HUES48 (cell line): ENCODE results near the gene NR4A2.

Experiments used
- H3K27ac ChIP-seq: one replicate; pipeline ENCODE4 v1.7.0; 2013; ENCODE audit warnings: low read depth, low read length, inconsistent platforms
- H3K27me3 ChIP-seq: 2 replicates; pipeline ENCODE4 v1.6.1; 2013; ENCODE audit warnings: mild to moderate bottlenecking, low read length; ENCODE audit not compliant: control insufficient read depth, insufficient read depth
- H3K36me3 ChIP-seq: 2 replicates; pipeline ENCODE4 v1.6.1; 2013; ENCODE audit warnings: low read length; ENCODE audit not compliant: control insufficient read depth, insufficient read depth
- H3K4me1 ChIP-seq: 2 replicates; pipeline ENCODE4 v1.6.1; 2013; ENCODE audit warnings: mild to moderate bottlenecking, low read length; ENCODE audit not compliant: control insufficient read depth, insufficient read depth
- H3K4me3 ChIP-seq: 2 replicates; pipeline ENCODE4 v1.5.1; 2013; ENCODE audit warnings: mild to moderate bottlenecking, low read depth, low read length
- H3K9ac ChIP-seq: 2 replicates; pipeline ENCODE4 v1.6.1; 2013; ENCODE audit warnings: mild to moderate bottlenecking, low read depth, low read length, moderate library complexity
- H3K9me3 ChIP-seq: 2 replicates; pipeline ENCODE4 v1.6.1; 2013; ENCODE audit warnings: low read length; ENCODE audit not compliant: control insufficient read depth, insufficient read depth

Gene NR4A2

GRCh38 chr2:156349161-156349560 lies 16.6 kb upstream of the NR4A2 start:
- Histone ChIP-seq H3K9ac (no peak overlapping the region), H3K27me3 (peaks cover 7% of the 10 kb centered on the region; the same call in 1 of the 2 replicates), H3K4me3 (no peak overlapping the region), H3K9me3 (no peaks in the 10 kb centered on the region), H3K36me3 (no peaks in the 10 kb centered on the region), H3K27ac (no peak overlapping the region), H3K4me1 (peaks cover 4% of the 10 kb centered on the region; the same call in 1 of the 2 replicates)

DNA sequence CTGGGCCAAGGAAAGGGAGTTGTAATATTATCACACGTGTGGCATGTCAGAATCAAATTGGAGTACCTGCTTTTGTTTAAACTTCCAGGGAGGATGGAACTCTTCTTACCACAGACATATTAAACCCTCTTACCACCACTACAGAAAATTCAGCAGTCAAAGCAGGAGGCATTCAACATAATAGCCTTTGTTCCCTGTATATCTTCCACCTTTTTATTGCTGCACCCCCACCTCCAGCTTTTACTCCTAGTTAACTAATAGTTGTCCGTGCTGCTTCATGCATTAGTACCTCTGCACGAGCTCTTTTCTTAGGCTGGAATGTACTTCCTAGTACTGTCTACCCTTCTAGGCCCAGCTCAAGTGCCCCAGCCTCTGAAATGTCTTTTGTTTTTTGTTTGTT lies 14.9 kb upstream of the NR4A2 start:
- Histone ChIP-seq H3K4me3 (no peak overlapping the region), H3K9me3 (no peaks in the 10 kb centered on the region), H3K27me3 (peaks cover 22% of the 10 kb centered on the region), H3K4me1 (peaks cover 6% of the 10 kb centered on the region; the same call in 1 of the 2 replicates), H3K27ac (no peak overlapping the region), H3K9ac (no peak overlapping the region), H3K36me3 (no peaks in the 10 kb centered on the region)

- H3K36me3 ChIP-seq, result no peaks in the 10 kb centered on the region
- H3K27me3 ChIP-seq, result peaks cover 22% of the 10 kb centered on the region
- H3K9ac ChIP-seq, result no peak overlapping the region
- H3K27ac ChIP-seq, result no peak overlapping the region
- H3K4me1 ChIP-seq, result peaks cover 6% of the 10 kb centered on the region; the same call in 1 of the 2 replicates
- no peak overlapping the region for H3K4me3 ChIP-seq
- H3K9me3 ChIP-seq, result no peaks in the 10 kb centered on the region
Observed at GRCh38 chr2:156346731-156347130, 14.2 kb upstream of the NR4A2 start.

- Histone ChIP-seq H3K27ac (no peak overlapping the region), H3K9me3 (no peaks in the 10 kb centered on the region), H3K36me3 (no peaks in the 10 kb centered on the region), H3K4me1 (peaks cover 12% of the 10 kb centered on the region; the same call in 1 of the 2 replicates), H3K9ac (no peak overlapping the region), H3K4me3 (no peak overlapping the region), H3K27me3 (peaks cover 30% of the 10 kb centered on the region)
Observed at GRCh38 chr2:156345582-156345981, 13.1 kb upstream of the NR4A2 start.

GRCh38 chr2:156343940-156344301 lies 11.4 kb upstream of the NR4A2 start:
- H3K27ac ChIP-seq, result no peak overlapping the region
- peaks cover 16% of the 10 kb centered on the region for H3K4me1 ChIP-seq
- no peaks in the 10 kb centered on the region for H3K36me3 ChIP-seq
- H3K9ac ChIP-seq, result no peak overlapping the region
- H3K27me3 ChIP-seq, result peaks cover 41% of the 10 kb centered on the region
- no peaks in the 10 kb centered on the region for H3K9me3 ChIP-seq
- H3K4me3 ChIP-seq, result no peak overlapping the region

- peak overlapping the region; percentile 98 for H3K27ac ChIP-seq
- H3K4me1 ChIP-seq, result peaks cover 22% of the 10 kb centered on the region
- H3K4me3 ChIP-seq, result peak overlapping the region; percentile 84
- H3K36me3 ChIP-seq, result no peaks in the 10 kb centered on the region
- H3K9ac ChIP-seq, result peak overlapping the region; percentile 71; the same call in 1 of the 2 replicates
- peaks cover 41% of the 10 kb centered on the region for H3K27me3 ChIP-seq
- H3K9me3 ChIP-seq, result no peaks in the 10 kb centered on the region
Observed at GRCh38 chr2:156343096-156343939, 10.8 kb upstream of the NR4A2 start.

GRCh38 chr2:156342254-156343095 lies 10.0 kb upstream of the NR4A2 start:
- Histone ChIP-seq H3K27ac (peak overlapping the region; percentile 98), H3K4me1 (peaks cover 24% of the 10 kb centered on the region), H3K9me3 (no peaks in the 10 kb centered on the region), H3K9ac (peak overlapping the region; percentile 80), H3K27me3 (peaks cover 41% of the 10 kb centered on the region), H3K4me3 (peak overlapping the region; percentile 84), H3K36me3 (no peaks in the 10 kb centered on the region)

GRCh38 chr2:156341452-156342253 lies 9.1 kb upstream of the NR4A2 start:
- Histone ChIP-seq H3K27me3 (peaks cover 41% of the 10 kb centered on the region), H3K4me1 (peaks cover 25% of the 10 kb centered on the region), H3K27ac (peak overlapping the region; percentile 98), H3K9me3 (no peaks in the 10 kb centered on the region), H3K36me3 (no peaks in the 10 kb centered on the region), H3K9ac (peak overlapping the region; percentile 80), H3K4me3 (peak overlapping the region; percentile 84)

DNA sequence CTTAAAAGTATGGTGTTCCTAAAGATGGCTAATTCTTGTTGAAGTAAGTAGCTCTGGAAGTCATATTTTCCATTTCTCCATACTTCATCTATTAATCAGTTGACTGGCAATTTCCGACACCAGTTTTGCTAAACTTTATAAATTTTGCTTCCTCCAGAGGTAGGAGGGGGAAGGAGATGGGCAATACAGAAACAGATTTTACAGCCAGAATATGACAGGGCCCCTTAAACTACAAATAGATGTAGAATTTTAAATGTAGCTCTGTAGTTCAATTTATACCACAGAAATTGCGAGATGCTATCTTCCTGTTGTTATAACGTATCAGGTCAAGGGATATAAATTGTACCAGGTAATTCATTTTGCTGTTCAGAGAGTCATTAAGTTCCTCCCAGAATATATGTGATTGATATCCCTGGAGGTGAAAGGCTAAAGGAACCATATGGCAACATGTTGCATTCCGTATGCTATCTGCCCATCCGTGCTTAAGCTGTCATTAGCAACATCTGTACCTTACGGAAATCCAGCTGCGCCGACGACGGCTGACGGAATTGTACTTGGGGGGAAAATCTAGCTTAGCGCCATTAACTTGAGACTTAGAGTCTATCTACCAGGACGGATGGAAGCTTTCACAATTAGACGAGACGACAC lies 8.4 kb upstream of the NR4A2 start:
- H3K9me3 ChIP-seq, result no peaks in the 10 kb centered on the region
- peaks cover 41% of the 10 kb centered on the region for H3K27me3 ChIP-seq
- peak overlapping the region; percentile 98 for H3K27ac ChIP-seq
- peak overlapping the region; percentile 80 for H3K9ac ChIP-seq
- H3K4me1 ChIP-seq, result peaks cover 26% of the 10 kb centered on the region
- peak overlapping the region; percentile 84 for H3K4me3 ChIP-seq
- H3K36me3 ChIP-seq, result no peaks in the 10 kb centered on the region

DNA sequence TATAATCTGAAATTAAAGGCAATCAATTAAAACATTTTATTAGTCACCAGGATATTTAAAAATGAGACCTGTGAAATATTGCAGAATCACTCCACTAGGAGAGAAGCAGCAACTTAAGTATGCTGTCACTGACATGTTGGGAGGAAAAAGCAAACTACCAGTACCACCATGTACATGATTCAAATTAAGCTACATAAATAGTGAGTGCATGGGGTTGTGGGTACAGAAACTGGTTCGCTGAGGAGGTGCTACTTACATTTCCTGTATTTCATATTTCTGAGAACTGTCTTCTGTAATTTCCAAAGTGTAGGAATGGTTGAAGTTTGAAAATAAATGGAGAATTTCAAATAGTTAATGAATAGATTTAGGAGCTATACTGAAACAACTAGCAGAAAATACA lies 7.9 kb upstream of the NR4A2 start:
- Histone ChIP-seq H3K9me3 (no peaks in the 10 kb centered on the region), H3K36me3 (no peaks in the 10 kb centered on the region), H3K9ac (no peak overlapping the region), H3K27ac (no peak overlapping the region), H3K27me3 (peaks cover 41% of the 10 kb centered on the region), H3K4me1 (peaks cover 29% of the 10 kb centered on the region), H3K4me3 (peak overlapping the region; percentile 84; the same call in 1 of the 2 replicates)
